ENCODE data around the gene RBM19.
A peak's percentile ranks its signal among the peaks of the same experiment; 100 is the strongest.
"Not testable (repeated sequence)": the region's sequence is repeated elsewhere in the genome, so short reads cannot be mapped to it uniquely, and the experiment has no call there.

RBM19 gene

GRCh38 chr12:113930249-113930648 is 35.9 kb downstream of the RBM19 start:
- no peak for DNase-seq

DNA sequence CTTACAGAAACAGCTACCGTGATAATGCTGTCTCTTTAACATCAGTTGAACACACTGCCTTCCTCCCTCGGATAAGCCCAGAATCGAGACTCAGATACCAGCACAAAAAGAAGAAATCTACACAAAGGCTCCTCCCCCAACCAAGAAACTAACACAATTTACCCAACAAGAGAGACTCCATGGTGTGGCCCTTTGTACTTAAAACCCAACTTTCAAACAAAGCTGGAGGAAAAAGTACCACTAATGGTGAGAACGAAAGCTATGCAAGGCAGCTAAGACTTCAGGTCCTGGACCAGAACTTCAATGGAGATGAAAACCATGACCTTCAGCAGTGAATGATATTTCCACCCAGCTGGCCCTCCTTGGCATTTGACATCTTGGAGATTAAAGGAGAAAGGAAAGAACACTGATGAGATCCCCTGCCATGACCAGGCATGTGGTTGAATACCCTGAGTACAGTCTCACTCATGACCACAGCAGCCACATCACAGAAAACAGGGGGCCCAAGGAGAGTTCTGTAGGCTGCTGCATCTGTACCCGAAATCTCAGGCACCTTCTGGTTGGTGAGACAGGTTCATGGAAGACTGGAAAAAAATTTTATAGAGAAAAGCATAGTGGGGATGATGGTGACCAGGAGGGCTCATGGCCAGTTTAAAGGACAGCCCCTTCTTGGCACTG is 36.7 kb downstream of the RBM19 start:
- no peak for DNase-seq

DNA sequence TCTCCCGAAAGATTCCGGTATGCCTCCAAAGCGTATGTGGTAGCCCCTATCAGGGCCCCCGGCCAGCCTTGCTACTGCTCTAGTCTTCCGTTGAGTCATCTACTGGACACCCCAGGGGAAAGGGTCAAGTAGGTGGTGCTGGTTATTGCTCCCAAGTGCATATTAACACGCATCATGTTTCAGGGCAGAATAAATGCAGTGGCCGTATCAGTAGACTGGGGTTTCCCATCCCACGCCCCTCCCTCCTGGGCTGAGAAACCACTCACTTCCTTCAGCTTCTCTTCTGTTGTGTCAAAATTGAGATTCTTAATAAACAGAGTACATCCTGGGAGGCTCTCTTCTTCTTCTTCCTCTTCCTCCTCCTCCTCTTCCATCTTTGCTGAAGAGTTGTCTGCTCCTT is 39.3 kb downstream of the RBM19 start:
- DNase-seq, result no peak

- DNase-seq, result no peak
Observed at GRCh38 chr12:113924341-113924740, 41.8 kb downstream of the RBM19 start.

GRCh38 chr12:113923251-113923650 is 42.9 kb downstream of the RBM19 start:
- DNase-seq, result no peak

DNA sequence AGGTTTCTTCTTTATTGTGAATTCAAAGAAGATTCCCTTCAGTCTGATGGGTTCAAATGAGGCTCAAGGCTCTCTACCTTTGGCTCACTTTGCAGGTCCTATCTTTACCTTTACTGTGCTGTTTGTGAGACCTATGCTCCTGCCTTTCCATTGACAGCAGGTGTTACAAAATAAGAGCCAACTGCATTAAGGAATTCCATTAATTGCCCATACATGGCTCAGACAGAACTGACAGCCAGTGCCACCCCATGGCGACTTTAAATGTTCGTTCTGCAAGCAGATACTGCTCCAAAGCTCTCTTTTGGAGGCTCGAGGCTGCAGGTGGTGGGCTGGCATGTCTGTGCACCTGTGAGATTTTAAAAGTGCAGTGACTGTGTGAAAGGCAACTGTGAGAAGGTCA is 44.7 kb downstream of the RBM19 start:
- DNase-seq, result no peak

GRCh38 chr12:113919791-113920190 is 46.3 kb downstream of the RBM19 start:
- no peak for DNase-seq

GRCh38 chr12:113918306-113918705 is 47.8 kb downstream of the RBM19 start:
- no peak for DNase-seq

- no peak for DNase-seq
Observed at GRCh38 chr12:113917393-113917792, 48.7 kb downstream of the RBM19 start.

DNA sequence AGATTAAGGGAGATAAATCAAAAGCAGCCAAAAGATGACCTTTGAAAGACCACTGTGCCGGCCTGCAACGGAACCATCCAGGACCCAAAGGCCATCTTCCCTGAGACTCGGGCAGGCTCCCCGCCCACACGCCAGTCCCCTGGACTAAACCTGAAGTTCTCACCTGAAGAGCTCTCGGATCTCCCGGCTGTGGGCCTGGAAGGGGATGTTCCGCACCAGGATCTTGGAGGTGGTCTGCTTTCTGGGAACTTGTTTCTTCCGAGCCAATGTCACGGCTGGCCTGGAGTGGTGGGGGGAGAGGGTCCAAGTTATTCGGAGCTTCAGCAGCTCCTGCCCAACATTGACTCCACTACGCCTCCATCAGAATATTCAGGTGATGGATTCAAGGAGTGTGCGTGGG is 51.3 kb downstream of the RBM19 start:
- no peak for DNase-seq

DNA sequence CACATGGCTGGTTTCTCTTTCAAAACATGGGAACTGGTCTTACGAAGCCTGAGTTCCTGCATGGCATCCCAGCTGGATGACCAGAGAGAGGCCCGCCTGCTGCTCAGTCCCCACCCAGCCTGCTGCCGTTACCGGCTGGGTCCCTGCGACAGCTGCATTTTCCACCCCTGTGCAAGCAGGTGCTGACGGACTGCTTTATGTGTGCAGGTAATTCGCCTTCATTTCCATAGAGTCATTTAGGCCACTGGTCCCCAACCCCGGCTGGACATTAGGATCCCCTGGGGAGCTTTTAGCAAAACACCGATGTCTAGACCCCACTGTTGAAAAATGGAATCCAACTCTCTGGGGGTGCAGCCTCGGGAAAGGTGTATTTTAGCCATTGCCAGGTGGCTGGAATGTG is 51.9 kb downstream of the RBM19 start:
- no peak for DNase-seq

- peak; percentile 46 for DNase-seq
Observed at GRCh38 chr12:113912760-113913329, 53.3 kb downstream of the RBM19 start.

DNA sequence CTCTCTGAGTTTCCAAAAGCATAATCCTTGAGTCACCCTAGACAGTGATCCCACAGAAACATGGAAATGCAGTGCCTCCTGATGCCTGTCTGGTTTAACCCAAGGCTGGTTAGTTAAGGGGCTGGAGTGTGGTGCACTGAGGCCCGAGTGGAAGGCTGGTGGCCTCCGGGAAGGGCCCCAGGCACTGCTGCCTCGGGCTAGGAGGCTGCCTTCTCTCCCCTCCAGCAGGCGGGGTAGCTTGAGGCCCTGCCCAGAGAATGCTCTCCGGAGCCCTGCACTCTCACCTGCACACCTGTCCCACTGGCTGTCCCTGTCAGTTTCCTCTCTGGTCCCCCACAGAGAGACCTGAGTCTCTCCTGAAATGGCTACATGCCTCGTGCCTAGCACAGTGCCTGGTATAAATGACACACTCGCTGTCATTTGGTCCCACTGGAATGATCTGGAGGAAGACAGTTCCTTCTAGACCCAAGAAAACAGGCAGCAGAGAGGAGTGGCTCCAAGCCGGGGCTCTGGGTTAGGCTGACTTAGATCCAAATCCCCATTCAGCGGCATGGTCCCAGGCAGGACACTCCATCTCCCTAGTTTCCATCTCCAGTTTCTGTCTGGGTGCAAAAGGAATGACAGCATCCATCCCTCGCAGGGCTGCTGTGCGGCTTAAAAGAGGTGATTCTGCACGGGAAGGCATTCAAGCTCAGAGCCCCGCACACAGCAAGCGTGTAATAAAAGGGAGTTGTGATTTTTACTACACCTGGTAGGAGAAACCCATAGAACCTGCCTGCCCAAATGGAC is 54.0 kb downstream of the RBM19 start:
- DNase-seq, result no peak

DNA sequence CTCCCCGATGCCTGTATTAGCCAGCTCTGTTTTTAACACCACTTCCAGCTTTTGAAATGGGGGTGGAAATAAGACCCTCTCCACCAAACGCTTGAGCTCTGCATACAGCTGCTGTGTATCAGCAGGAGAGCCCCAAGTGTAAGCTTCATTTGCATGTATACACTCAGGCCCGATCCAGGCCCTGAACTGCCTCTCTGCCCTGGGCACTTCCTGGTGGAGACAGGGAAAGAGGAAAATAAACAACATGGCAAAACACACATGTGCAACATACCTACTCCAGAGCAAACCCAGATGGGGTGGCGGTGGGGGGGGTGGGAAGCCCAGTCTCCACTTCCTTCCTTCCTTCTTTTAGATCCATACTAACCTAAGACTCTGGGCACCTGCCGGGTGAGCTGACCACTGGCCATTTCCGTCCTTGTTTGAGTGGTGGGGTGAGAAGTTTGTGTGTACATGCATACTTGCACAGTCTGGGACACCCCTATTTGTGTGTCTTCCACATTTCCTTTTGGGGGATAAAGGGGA is 55.3 kb downstream of the RBM19 start:
- no peak for DNase-seq

DNA sequence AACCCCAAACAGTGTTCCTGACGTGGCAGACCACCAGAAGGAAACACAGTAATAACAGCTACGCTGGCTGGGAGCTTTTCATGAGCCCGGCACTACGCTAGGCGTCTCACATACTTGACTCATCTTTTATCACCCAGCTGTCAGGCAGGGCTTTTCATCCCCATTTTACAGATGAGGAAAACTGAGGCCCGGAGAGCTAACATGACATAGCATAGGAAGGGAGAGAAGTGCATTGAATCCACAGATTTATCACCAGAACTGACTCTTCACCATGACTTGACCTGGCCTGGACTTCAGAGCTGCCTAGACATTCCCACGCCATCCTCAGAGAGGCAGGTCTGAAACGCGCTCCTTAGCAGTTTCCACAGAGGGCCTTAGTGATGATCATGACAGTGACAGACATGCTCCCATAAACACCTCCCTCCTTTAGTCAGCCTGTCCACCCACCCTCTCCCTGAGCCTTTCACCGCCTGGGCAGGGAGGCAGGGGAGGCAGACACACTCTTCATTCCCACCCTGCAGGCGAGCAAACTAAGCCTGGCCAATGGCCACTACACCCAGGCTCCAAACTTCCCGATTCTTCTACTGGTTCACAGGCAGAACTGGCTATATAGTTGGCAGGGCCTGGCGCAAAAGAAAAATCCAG is 56.2 kb downstream of the RBM19 start:
- no peak for DNase-seq

GRCh38 chr12:113908584-113909100 is 57.5 kb downstream of the RBM19 start:
- DNase-seq, result no peak

GRCh38 chr12:113907446-113908180 is 58.5 kb downstream of the RBM19 start:
- DNase-seq, result no peak

DNA sequence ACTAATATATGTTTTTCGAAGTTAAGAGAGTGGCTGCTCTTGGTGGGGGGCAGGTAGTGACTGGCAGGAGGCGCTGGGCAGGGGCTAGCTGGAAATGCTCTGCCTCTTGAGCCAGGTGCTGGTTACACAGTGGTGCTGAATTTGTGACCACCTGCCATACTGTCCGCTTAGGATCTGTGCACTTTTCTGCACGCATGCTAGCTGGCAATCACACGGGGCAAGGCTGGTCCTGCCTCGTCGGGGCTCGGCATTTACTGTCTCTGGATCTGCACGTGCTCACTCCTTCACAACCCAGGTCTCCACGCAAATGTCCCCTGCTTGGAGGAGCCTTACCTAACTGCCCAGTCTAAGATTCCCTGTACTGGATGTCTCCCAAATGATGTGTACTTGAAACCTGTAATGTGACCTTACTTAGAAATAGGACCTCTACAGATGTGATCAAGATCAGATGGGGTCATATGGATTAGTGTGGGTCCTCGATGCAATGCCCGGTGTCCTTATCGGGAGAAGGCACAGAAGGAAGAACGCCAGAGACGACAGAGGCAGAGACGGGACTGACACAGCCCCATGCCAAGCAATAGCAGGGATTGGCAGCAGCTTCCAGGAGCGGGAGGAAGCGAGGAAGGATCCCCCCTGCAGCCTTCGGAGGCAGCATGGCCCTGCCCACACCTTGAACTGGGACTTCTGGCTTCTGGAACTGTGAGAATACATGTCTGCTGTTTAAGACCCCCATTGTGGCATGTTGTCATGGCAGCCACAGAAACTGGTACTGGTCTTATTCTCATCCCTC is 59.5 kb downstream of the RBM19 start:
- DNase-seq, result no peak

DNA sequence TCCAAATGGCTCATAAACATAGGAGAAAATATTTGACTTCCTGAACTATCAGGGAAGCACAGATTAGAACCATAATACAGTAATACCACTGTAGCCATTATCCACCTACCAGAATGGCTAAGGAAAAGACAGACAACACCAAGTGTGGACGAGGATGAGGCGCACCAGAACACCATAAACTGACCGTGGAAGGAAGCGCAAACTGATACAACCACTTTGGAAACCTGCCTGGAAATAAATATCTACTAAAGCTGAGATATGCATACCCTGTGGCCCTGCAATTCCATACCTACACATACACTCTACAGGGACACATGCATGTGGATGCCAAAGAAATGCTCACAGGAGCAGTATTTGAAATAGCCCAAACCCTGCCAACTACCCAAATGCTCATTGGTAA is 60.3 kb downstream of the RBM19 start:
- no peak for DNase-seq

GRCh38 chr12:113903381-113903863 is 62.7 kb downstream of the RBM19 start:
- DNase-seq, result peak; percentile 6

DNA sequence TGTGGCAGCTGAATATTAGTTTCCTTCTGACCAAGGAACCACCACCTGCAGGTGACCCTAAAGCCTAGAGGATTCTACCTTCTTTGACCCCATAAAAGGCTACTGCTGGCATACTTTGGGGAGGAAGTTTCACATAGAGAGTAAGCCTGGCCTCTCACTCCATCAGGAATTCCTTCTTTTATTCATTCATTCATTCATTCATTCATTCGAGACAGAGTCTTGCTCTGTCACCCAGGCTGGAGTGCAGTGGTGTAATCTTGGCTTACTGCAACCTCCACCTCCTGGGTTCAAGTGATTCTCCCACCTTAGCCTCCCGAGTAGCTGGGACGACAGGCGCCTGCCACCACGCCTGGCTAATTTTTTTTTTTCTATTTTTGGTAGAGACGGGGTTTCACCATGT is 64.8 kb downstream of the RBM19 start:
- not testable (repeated sequence) for DNase-seq

All from fibroblast of skin of abdomen (primary cell).